WTC11 (cell line): ENCODE data around the gene HINFP. TPM values are rescaled to one million over a fixed set of nuclear protein-coding genes. Genes with fewer than 3 reads are reported as not detected.
A peak's percentile ranks its signal among the peaks of the same experiment; 100 is the strongest.

Experiments used
- AFF4 ChIP-seq: sonication (generic); formaldehyde crosslinking; IDR thresholded peaks from 2 replicates; pipeline ENCODE4 v1.8.1; 2023; ENCODE audit warnings: mild to moderate bottlenecking, missing genetic modification reagents, borderline replicate concordance
- ATF3 ChIP-seq: sonication (generic); formaldehyde crosslinking; conservative IDR thresholded peaks from 2 replicates; pipeline ENCODE4 v1.8.1; 2022; ENCODE audit warnings: mild to moderate bottlenecking, missing genetic modification reagents
- CREB1 ChIP-seq: sonication (generic); formaldehyde crosslinking; IDR thresholded peaks from 2 replicates; pipeline ENCODE4 v1.8.0; 2023; ENCODE audit warnings: mild to moderate bottlenecking, missing genetic modification reagents
- CREM ChIP-seq: sonication (generic); formaldehyde crosslinking; IDR thresholded peaks from 2 replicates; pipeline ENCODE4 v1.8.1; 2022; ENCODE audit warnings: mild to moderate bottlenecking, missing genetic modification reagents, moderate library complexity
- FOXJ3 ChIP-seq: sonication (generic); formaldehyde crosslinking; IDR thresholded peaks from 2 replicates; pipeline ENCODE4 v1.9.0; 2021; ENCODE audit warnings: missing genetic modification reagents, mild to moderate bottlenecking, borderline replicate concordance
- FOXK1 ChIP-seq: sonication (generic); formaldehyde crosslinking; IDR thresholded peaks from 2 replicates; pipeline ENCODE4 v1.8.0; 2022; ENCODE audit warnings: mild to moderate bottlenecking, moderate library complexity, missing genetic modification reagents
- GABPB1 ChIP-seq: sonication (generic); formaldehyde crosslinking; IDR thresholded peaks from 2 replicates; pipeline ENCODE4 v1.8.1; 2023; ENCODE audit warnings: mild to moderate bottlenecking, missing genetic modification reagents
- GRHL2 ChIP-seq: fragments of 250-450 bp; sonication (Bioruptor Pico); IDR thresholded peaks from 2 replicates; pipeline ENCODE4 v1.8.0; 2022; ENCODE audit warnings: mild to moderate bottlenecking, moderate library complexity; ENCODE audit not compliant: insufficient replicate concordance, severe bottlenecking
- MXD4 ChIP-seq: fragments of 250-450 bp; sonication (Bioruptor Pico); IDR thresholded peaks from 2 replicates; pipeline ENCODE4 v1.8.0; 2021; ENCODE audit warnings: mild to moderate bottlenecking, moderate library complexity, borderline replicate concordance
- MYBL2 ChIP-seq: sonication (generic); formaldehyde crosslinking; IDR thresholded peaks from 2 replicates; pipeline ENCODE4 v1.8.1; 2023; ENCODE audit warnings: mild to moderate bottlenecking, moderate library complexity, missing genetic modification reagents
- NFYB ChIP-seq: sonication (generic); formaldehyde crosslinking; conservative IDR thresholded peaks from 2 replicates; pipeline ENCODE4 v1.8.0; 2022; ENCODE audit warnings: low read depth, missing genetic modification reagents
- NR2C2 ChIP-seq: sonication (generic); formaldehyde crosslinking; IDR thresholded peaks from 2 replicates; pipeline ENCODE4 v1.8.0; 2022; ENCODE audit warnings: mild to moderate bottlenecking, missing genetic modification reagents
- SMAD3 ChIP-seq: sonication (generic); formaldehyde crosslinking; IDR thresholded peaks from 2 replicates; pipeline ENCODE4 v1.8.0; 2022; ENCODE audit warnings: missing genetic modification reagents, mild to moderate bottlenecking, borderline replicate concordance
- SP1 ChIP-seq: sonication (generic); formaldehyde crosslinking; conservative IDR thresholded peaks from 2 replicates; pipeline ENCODE4 v1.8.1; 2022; ENCODE audit warnings: missing genetic modification reagents
- TEAD4 ChIP-seq: sonication (generic); formaldehyde crosslinking; IDR thresholded peaks from 2 replicates; pipeline ENCODE4 v1.8.0; 2022; ENCODE audit warnings: mild to moderate bottlenecking, missing genetic modification reagents
- ZBTB21 ChIP-seq: sonication (generic); formaldehyde crosslinking; IDR thresholded peaks from 2 replicates; pipeline ENCODE4 v1.8.1; 2023; ENCODE audit warnings: mild to moderate bottlenecking, missing genetic modification reagents, borderline replicate concordance
- ZNF232 ChIP-seq: sonication (generic); formaldehyde crosslinking; IDR thresholded peaks from 2 replicates; pipeline ENCODE4 v1.8.0; 2022; ENCODE audit warnings: mild to moderate bottlenecking, missing genetic modification reagents
- ZNF396 ChIP-seq: fragments of 250-450 bp; sonication (Bioruptor Pico); IDR thresholded peaks from 2 replicates; pipeline ENCODE4 v1.8.0; 2021; ENCODE audit warnings: mild to moderate bottlenecking, moderate library complexity, borderline replicate concordance
- ZNF425 ChIP-seq: fragments of 250-450 bp; sonication (Bioruptor Pico); conservative IDR thresholded peaks from 2 replicates; pipeline ENCODE4 v1.9.0; 2021; ENCODE audit warnings: mild to moderate bottlenecking
- total RNA-seq: library from RNA; stranded (reverse); gene quantifications from 3 replicates; pipeline ENCODE4 v1.2.3, GENCODE V29; 2021
- TF ChIP-seq, protein P1 (sequence below): sonication (generic); formaldehyde crosslinking; IDR thresholded peaks from 2 replicates; pipeline ENCODE4 v1.8.1; 2023; ENCODE audit warnings: mild to moderate bottlenecking, missing genetic modification reagents
- TF ChIP-seq, protein P2 (sequence below): sonication (generic); formaldehyde crosslinking; IDR thresholded peaks from 2 replicates; pipeline ENCODE4 v1.8.1; 2022; ENCODE audit warnings: mild to moderate bottlenecking, moderate library complexity, missing genetic modification reagents
- TF ChIP-seq, protein P3 (sequence below): fragments of 250-450 bp; sonication (Bioruptor Pico); IDR thresholded peaks from 2 replicates; pipeline ENCODE4 v2.1.2; 2022; ENCODE audit warnings: mild to moderate bottlenecking, moderate library complexity
- TF ChIP-seq, protein P4 (sequence below): sonication (generic); formaldehyde crosslinking; IDR thresholded peaks from 2 replicates; pipeline ENCODE4 v1.8.1; 2022; ENCODE audit warnings: low read depth, missing genetic modification reagents, borderline replicate concordance
- TF ChIP-seq, protein P5 (sequence below): sonication (generic); formaldehyde crosslinking; IDR thresholded peaks from 2 replicates; pipeline ENCODE4 v1.8.1; 2023; ENCODE audit warnings: mild to moderate bottlenecking, missing genetic modification reagents, moderate library complexity

HINFP gene
- total RNA-seq, 1 experiment from 2014 or later, result 35.4 TPM

DNA sequence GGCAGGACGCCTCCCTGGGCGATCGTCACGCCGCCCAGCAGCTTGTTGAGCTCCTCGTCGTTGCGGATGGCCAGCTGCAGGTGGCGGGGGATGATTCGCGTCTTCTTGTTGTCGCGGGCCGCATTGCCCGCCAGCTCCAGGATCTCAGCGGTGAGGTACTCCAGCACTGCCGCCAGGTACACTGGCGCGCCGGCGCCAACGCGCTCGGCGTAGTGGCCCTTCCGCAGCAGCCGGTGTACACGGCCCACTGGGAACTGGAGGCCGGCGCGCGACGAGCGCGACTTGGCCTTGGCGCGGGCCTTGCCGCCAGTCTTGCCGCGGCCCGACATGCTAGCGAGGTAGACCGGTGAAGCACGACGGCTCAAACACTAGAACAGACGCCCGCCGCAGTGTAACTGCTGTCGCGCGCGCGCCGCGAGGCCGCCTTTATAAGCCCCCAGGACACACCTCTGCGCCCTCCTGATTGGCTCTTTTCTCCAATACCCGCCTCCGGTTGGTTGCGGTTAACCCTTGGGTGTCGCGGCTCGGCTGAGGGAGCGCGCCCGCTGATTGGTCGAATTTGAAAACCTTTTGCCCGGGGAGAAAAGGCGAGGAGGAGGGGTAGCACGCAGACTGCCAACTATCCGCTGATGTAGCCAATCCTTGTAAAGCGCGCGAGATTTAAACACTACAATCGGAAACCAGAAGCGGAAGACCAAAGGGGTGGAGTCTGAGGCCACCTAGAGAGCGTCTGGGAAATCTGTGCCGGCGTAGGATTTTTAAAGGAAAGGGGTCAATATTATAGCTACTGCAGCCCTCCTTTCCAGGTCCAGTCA, 26.1 kb upstream of the HINFP start (continued):
- TF ChIP-seq SP1 (CRISPR knock-in tag) (peak; percentile 67; the same call in 1 of the 2 replicates), ZNF425 (CRISPR knock-in tag) (no peak; the same call in 1 of the 2 replicates), ATF3 (CRISPR knock-in tag) (no peak), ZBTB21 (peak; percentile 58; the same call in 1 of the 2 replicates), TEAD4 (CRISPR knock-in tag) (peak; percentile 57), CREB1 (CRISPR knock-in tag) (peak; percentile 69; the same call in 1 of the 2 replicates), SMAD3 (no peak; the same call in 1 of the 2 replicates), MXD4 (CRISPR knock-in tag) (no peak), FOXJ3 (0 out of 2 replicates have a peak, but pooled peaks have one; percentile 84), NR2C2 (CRISPR knock-in tag) (no peak), ZNF396 (CRISPR knock-in tag) (no peak), NFYB (peak; percentile 85; the same call in 1 of the 2 replicates), MYBL2 (peak; percentile 99), CREM (CRISPR knock-in tag) (peak; percentile 84), ZNF232 (CRISPR knock-in tag) (no peak), GRHL2 (CRISPR knock-in tag) (no peak), AFF4 (CRISPR knock-in tag) (no peak), FOXK1 (no peak; the same call in 1 of the 2 replicates), GABPB1 (CRISPR knock-in tag) (peak; percentile 82)
- TF ChIP-seq, protein P1, sequence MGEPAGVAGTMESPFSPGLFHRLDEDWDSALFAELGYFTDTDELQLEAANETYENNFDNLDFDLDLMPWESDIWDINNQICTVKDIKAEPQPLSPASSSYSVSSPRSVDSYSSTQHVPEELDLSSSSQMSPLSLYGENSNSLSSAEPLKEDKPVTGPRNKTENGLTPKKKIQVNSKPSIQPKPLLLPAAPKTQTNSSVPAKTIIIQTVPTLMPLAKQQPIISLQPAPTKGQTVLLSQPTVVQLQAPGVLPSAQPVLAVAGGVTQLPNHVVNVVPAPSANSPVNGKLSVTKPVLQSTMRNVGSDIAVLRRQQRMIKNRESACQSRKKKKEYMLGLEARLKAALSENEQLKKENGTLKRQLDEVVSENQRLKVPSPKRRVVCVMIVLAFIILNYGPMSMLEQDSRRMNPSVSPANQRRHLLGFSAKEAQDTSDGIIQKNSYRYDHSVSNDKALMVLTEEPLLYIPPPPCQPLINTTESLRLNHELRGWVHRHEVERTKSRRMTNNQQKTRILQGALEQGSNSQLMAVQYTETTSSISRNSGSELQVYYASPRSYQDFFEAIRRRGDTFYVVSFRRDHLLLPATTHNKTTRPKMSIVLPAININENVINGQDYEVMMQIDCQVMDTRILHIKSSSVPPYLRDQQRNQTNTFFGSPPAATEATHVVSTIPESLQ, result 0 out of 2 replicates have a peak, but pooled peaks have one; percentile 40
- TF ChIP-seq, protein P2, sequence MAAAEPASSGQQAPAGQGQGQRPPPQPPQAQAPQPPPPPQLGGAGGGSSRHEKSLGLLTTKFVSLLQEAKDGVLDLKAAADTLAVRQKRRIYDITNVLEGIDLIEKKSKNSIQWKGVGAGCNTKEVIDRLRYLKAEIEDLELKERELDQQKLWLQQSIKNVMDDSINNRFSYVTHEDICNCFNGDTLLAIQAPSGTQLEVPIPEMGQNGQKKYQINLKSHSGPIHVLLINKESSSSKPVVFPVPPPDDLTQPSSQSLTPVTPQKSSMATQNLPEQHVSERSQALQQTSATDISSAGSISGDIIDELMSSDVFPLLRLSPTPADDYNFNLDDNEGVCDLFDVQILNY, result peak; percentile 91
- TF ChIP-seq, protein P3, sequence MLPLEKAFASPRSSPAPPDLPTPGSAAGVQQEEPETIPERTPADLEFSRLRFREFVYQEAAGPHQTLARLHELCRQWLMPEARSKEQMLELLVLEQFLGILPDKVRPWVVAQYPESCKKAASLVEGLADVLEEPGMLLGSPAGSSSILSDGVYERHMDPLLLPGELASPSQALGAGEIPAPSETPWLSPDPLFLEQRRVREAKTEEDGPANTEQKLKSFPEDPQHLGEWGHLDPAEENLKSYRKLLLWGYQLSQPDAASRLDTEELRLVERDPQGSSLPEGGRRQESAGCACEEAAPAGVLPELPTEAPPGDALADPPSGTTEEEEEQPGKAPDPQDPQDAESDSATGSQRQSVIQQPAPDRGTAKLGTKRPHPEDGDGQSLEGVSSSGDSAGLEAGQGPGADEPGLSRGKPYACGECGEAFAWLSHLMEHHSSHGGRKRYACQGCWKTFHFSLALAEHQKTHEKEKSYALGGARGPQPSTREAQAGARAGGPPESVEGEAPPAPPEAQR (CRISPR knock-in tag), result no peak
- TF ChIP-seq, protein P4, sequence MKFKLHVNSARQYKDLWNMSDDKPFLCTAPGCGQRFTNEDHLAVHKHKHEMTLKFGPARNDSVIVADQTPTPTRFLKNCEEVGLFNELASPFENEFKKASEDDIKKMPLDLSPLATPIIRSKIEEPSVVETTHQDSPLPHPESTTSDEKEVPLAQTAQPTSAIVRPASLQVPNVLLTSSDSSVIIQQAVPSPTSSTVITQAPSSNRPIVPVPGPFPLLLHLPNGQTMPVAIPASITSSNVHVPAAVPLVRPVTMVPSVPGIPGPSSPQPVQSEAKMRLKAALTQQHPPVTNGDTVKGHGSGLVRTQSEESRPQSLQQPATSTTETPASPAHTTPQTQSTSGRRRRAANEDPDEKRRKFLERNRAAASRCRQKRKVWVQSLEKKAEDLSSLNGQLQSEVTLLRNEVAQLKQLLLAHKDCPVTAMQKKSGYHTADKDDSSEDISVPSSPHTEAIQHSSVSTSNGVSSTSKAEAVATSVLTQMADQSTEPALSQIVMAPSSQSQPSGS, result no peak
- TF ChIP-seq, protein P5, sequence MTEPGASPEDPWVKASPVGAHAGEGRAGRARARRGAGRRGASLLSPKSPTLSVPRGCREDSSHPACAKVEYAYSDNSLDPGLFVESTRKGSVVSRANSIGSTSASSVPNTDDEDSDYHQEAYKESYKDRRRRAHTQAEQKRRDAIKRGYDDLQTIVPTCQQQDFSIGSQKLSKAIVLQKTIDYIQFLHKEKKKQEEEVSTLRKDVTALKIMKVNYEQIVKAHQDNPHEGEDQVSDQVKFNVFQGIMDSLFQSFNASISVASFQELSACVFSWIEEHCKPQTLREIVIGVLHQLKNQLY (CRISPR knock-in tag), result peak; percentile 77; the same call in 1 of the 2 replicates
